Activated T-cell treated with anti-CD3 and anti-CD28 coated beads for 24 hours (primary cell): Measurements from ENCODE around the gene C19orf12.
"Not testable (repeated sequence)": the region's sequence is repeated elsewhere in the genome, so short reads cannot be mapped to it uniquely, and the experiment has no call there.

Experiments
- DNase-seq: peaks from one replicate; pipeline ENCODE4 v3.0.0-alpha.2; 2020; ENCODE audit warnings: low read depth

Gene C19orf12

GRCh38 chr19:29675120-29675649 lies 39.9 kb downstream of the C19orf12 start:
- no peak for DNase-seq

DNA sequence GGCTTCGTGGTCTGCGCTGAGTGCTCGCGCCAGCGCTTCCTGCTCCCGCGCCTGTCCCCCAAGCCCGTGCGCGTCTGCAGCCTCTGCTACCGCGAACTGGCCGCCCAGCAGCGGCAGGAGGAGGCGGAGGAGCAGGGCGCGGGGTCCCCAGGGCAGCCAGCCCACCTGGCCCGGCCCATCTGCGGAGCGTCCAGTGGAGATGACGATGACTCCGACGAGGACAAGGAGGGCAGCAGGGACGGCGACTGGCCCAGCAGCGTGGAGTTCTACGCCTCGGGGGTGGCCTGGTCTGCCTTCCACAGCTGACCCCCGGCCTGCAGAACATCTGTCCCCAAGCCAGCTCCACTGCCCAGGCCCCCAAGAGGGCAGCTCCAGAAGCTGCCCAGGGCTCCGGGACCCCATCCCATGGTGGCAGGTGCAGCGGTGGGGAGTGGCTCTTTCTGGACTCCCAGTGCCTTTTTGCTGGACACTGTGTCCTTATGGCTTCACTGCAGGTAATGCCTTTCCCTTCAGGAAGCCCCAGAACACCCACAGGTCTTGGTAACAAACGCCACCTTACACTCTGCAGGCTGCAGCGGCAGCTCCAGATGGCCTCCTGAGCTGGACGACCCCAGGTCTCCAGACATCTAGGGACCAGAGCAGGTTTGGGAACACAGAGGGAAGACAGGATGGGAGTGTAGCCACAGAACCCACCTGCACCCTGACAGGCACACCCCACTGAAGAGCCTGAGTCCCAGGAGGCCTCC lies 40.5 kb downstream of the C19orf12 start:
- DNase-seq = no peak

DNA sequence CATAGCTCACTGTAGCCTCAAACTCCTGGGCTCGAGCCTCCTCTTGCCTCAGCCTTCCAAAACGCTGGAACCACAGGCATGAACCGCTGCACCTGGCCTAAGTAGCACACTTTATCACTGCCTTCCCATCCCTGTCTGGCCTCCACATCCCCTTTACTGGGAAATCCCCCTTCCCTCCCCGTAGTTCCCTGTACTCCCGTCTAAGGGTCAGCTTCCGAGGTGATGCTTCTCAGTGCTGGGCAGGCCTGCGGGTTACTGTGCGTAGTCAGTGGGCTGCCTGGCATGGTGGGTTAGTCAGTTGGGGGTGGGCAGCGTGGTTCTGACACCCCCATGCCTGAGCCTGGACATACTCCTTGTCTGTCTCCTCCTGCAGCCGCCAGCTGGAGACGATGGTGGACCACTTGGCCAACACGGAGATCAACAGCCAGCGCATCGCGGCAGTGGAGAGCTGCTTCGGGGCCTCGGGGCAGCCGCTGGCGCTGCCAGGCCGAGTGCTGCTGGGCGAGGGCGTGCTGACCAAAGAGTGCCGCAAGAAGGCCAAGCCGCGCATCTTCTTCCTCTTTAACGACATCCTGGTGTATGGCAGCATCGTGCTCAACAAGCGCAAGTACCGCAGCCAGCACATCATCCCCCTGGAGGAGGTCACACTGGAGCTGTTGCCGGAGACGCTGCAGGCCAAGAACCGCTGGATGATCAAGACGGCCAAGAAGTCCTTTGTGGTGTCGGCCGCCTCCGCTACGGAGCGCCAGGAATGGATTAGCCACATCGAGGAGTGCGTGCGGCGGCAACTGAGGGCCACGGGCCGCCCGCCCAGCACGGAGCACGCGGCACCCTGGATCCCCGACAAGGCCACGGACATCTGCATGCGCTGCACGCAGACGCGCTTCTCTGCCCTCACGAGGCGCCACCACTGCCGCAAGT lies 41.4 kb downstream of the C19orf12 start:
- no peak for DNase-seq

- DNase-seq = peak; percentile 81
These were observed 42.1 kb downstream of the C19orf12 start for GRCh38 chr19:29672933-29673336.

DNA sequence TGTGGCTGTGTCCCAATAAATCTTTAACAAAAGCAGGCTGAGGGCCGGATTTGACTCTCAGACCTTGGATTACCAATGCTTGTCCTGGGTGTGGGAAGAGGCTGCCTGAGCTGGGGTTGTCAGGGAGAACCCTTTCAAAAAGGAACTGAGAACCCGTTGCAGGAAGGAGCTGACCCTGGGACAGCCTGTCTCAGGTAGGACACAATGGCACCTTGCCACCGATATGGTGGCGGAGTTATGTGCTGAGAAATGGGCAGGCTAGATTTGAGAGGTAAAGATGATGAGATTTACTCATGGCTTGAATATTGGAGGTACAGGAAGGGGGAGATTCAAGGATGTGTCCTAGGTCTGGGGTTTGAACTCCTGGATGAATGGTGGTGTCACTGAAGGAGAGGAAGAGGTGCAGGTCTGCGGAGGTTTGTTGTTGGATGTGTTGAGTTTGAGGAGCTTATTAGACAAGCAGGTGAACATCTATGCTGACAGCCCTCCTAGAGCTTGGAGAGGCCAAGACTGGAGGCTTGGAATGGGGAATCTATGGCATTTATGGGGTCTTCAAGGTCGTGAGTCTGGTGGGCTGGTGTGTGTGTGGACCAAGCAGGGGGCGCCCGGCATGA lies 42.6 kb downstream of the C19orf12 start:
- no peak for DNase-seq

GRCh38 chr19:29671393-29672160 lies 43.5 kb downstream of the C19orf12 start:
- peak; percentile 77 for DNase-seq

GRCh38 chr19:29671026-29671392 lies 44.1 kb downstream of the C19orf12 start:
- not testable (repeated sequence) for DNase-seq

DNA sequence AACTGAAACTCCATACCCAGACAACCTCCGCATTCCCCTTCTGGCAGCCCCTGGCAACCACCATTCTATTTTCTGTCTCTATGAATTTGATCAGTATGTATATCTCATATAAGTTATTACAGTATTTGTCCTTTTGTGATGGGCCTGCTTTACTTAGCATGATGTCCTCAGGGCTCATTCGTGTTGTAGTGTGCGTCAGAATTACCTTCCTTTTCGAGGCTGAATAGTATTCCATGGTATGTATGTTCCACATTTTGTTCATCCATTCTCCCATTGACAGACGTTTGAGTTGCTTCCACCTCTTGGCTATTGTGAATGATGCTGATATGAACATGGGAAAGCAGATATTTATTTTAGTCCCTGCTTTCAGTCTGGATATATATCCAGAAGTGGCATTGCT lies 44.8 kb downstream of the C19orf12 start:
- no peak for DNase-seq

DNA sequence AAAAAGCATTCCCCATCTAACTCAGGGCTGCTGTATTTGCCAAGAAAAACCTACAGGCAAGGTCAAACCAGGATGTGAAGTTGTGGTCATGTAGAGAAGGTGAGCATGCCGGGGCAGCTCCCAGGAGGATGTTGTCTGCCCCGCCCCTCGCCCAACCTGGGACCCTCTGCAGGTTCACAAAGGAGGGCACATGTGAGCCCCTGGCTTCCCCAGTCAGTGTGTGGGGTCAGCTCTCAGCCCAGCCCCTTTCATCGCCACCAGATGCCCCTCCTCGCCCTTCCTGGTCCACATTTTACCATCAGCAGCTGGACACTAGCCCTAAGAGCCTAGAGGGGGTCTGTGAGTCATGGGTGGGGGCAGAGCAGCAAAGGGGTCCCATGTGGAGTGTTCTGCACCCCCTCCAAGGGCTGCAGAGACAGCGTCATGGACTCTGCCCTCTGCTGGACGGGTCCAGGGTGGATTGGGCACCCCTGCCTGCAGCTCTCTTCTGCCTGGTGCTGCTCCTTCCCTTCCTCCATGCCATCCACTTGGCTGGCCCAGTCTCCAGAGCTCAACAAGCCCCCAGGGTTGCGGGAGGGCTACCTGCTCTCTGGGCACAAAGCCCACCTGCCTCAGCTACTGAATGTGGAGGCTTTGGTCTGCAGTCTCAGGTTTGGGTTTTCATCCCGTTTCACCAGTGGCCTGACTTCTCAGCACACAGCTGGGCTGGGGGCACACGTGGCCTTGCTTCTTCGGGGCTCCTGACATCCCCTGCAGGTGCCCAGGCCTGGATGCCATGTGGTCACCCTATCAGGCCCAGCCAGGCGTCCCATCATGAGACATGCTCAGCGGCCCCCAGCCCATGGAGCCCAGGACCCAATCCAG lies 46.1 kb downstream of the C19orf12 start:
- DNase-seq = no peak

GRCh38 chr19:29667901-29668341 lies 47.1 kb downstream of the C19orf12 start:
- DNase-seq = no peak

- DNase-seq = no peak
These were observed 47.7 kb downstream of the C19orf12 start for GRCh38 chr19:29667387-29667783.

DNA sequence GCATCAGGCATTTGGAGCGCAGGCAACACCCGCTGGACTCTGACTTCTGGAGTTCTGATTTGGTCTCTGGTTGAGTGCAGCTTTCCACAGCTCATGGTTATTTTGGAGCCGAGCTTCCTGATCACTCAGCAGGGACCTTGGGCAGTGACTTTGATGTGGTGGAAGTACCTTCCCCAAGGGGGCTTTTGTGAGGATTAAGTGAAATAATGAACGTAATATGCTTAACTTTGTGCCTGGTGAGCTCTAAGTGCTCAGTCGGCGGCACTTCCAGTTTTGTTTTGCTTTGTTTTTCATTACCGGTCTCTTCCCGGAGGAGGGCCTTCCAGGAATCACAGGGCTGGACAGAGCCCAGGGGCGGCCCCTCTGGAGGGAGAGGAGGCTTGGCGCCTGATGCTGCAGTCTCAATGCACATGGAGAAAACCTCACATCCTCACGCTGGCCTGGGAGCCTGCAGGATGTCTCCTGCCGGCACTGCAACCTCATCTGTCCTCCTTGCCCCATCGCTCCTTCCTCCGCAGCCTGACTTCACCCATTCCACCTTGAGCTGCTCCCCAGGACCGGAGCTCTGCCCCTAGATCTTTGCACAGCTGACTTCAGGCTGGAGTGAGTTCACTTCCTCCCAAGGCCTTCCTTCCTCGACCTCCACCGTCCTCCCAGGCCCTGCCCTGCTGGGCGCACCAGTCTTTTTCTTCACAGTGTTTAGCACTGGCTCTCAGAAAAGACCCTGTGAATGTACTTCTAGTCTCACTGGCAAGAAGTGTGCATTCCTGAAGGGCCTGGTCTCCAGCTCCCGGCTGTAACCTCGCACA lies 48.3 kb downstream of the C19orf12 start:
- DNase-seq = no peak

GRCh38 chr19:29665826-29666577 lies 49.1 kb downstream of the C19orf12 start:
- DNase-seq = no peak

- DNase-seq = peak; percentile 83
These were observed 49.7 kb downstream of the C19orf12 start, which contains the start of gene PLEKHF1 for GRCh38 chr19:29665215-29665825. Gene PLEKHF1, plus strand, starts transcription at chr19:29665461. Its CDS starts 8,379 bp downstream, at chr19:29673840.

- DNase-seq = no peak
These were observed 50.3 kb downstream of the C19orf12 start for GRCh38 chr19:29664753-29665214.

- no peak for DNase-seq
These were observed 51.0 kb downstream of the C19orf12 start for GRCh38 chr19:29663861-29664752.
